HG02571 (cell line): ENCODE measurements around the gene MAN2A1.

Source experiments
- ATAC-seq: cut with Tn5 transposase; IDR thresholded peaks from one replicate; pipeline ENCODE4 v1.9.1; 2021; ENCODE audit warnings: mild to moderate bottlenecking, moderate library complexity; ENCODE audit not compliant: unreplicated experiment

Gene MAN2A1

DNA sequence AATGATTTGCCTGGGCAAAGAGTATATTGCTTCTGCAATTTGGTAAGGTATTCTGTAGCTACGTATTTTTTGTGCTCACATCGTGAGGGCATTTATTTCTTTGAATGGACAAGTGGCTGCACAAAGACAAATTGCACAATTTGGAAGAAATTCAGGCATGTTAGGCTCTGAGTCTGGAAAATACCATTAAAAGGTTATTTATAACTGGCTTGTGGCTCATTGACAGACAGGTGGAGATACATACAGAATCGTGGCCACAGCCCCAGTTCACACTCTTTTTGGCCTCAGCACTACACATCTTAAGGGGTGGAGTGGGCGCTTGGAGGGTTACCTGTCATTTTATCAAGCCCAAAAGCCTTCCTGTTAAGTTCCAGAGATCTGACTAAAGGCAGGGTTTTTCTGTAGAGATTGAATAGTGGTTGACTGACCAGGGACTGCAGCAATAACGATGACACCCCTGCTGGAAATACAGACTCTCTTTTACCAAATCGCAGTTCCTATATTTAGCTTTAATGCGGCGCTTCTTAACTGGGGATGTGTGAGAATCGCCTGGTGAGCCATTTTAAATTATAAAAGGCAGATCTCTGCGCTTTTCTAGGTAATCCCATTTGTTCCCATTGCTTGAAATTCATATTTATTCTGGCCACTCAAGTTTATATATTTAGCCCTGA lies 14.7 kb downstream of the MAN2A1 start:
- ATAC-seq: no peak

DNA sequence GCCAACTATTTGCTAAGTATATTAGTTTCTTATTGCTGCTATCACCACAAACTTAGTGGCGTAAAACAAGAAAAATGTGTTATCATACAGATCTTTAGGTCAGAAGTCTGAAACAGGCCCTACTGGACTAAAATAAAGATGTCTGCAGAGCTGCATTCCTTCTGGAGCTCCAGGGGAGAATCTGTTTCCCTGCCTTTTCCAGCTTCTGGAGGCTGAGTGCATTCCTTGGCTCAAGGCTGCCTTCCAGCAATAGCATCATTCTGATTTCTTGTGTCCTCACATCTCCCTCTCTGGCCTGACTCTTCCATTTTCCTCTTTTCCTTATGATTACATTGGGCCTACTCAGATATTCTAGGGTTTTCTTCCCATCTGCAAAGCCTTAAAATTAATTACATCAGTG lies 15.9 kb downstream of the MAN2A1 start:
- no peak for ATAC-seq

DNA sequence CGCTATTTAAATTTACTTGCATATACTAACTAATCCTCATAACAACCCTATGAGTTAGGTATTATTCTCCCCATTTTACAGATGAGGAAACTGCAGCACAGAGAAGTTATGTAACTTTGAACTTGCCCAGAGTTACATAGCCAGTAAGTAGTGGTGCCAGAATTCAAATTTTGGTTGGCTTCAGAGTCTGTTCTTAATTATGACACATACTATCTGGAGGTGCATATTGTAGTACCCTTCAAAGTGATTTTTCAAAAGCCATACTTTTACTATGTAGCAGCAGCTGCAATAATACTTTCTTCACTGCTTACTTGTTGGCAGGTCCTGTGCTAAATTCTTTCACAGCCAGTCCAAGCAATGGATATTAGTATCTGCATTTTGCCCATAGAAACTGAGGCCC lies 16.4 kb downstream of the MAN2A1 start:
- ATAC-seq: no peak

DNA sequence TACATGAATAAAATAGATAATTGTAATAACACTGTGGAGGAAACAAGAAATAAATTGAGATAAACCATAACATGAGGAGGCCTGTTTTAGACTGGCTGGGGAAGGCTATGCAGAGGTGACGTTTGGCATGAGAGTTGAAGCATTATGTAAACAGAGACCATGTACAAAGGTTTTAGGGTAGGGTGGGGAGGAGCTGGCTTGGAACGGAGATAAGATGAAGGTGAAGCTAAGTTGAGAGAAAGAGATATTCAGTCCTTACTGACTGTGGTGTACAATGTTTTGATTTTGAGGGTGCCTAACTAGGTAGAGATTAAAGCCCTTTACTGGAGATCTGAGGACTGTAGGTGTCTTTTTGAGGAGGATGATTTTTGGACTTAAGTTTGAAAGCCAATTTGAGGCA lies 17.8 kb downstream of the MAN2A1 start:
- ATAC-seq: no peak

DNA sequence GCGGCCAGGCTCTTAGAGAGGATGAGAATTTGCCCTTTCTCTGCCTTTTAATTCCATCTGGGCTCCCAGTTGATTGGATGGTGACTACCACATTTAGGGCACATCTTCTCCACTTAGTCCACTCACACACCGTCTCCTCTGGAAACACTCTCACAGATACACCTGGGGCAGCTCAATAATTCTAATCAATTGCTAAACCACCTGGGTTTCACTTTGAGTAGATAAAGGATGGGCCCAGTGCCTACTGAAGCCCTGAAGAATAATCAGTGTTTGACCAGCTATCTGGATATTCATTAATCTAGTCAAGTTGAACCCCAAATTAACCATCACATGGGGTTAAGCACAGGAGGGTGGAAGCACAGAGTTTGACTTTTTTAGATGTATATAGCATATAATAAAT lies 19.1 kb downstream of the MAN2A1 start:
- no peak for ATAC-seq

DNA sequence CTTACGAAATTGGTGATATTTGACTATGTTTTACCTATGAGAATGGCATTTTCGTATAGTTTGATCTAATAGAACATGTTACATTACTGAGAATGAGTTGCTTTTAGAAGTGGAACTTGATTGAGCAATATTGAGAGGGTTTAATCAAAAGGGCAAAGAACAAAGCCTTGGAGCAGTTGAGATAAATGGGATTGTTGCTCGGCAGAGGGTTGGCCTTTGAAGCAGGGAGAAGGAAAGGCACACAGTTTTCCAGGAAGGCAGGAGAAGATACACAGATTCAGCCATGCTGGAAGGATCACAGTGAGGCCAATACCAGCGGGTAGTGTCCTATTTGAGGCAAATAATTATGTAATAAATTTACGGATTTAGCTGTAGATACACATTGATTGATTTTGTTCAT lies 19.5 kb downstream of the MAN2A1 start:
- ATAC-seq: no peak

DNA sequence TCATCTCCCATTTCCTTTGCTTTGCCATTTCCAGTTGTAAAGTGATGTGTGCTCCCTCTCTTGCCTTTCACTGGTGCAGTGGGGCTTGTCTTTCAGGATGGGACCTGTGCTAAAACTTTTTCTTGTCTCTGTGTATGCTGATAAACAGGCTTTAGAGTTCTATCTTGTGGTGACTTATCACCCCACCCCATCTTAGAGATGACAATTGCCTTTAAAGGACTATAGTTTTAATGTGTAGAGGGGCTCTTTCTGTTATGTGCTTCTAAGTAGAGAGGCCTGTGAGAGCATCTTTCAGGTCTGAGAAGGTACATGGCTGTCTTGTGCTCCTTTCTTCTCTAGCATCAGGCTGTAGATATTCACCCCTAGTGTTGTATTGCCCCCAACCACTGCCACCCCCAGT lies 21.9 kb downstream of the MAN2A1 start:
- no peak for ATAC-seq

DNA sequence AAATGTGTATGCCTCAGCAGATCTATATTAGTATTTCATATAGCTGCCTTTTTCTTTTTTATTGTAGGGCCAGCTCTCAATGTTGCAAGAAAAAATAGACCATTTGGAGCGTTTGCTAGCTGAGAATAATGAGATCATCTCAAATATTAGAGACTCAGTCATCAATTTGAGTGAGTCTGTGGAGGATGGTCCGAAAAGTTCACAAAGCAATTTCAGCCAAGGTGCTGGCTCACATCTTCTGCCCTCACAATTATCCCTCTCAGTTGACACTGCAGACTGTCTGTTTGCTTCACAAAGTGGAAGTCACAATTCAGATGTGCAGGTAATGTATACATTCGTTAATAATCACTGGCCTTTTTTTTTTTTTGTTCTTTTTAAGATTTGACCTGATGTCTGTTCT lies 23.7 kb downstream of the MAN2A1 start:
- no peak for ATAC-seq

DNA sequence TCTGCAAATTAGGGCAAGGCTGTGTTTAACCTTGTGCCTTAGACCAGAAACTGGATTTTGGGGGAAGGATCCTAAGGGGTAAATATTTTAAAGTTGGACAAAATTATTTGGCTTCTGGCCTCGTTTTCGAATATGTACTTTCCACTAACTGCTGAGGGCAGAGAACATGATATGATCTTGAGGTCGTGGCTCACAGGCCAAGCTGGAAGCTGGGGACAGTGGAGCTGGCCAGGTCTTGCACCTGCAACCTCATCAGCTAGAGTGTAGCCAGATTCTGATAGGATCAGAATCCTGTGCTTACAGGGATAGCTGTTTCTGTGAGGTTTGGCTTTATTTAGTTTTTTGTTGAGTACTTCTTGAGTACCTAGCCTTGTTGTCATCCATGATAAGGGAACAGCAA lies 24.9 kb downstream of the MAN2A1 start:
- ATAC-seq: no peak

DNA sequence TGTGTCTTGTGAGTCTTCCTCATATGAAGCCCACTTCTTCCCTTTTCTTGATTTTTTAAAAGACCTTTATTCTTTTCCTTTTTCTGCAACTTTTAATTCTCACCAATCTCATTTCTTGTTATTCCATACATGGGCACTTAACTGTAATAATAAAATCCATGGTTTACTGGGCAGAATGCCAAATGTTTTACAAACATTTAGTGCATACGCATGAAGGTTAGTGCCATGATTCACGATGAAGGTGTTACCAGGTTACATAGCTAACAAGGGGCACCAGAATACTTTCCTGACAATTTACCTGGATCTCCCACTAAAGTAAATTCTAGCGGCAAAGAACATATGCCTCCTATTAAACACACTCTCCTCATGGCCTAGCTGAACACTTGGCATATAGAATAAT lies 28.5 kb downstream of the MAN2A1 start:
- no peak for ATAC-seq

DNA sequence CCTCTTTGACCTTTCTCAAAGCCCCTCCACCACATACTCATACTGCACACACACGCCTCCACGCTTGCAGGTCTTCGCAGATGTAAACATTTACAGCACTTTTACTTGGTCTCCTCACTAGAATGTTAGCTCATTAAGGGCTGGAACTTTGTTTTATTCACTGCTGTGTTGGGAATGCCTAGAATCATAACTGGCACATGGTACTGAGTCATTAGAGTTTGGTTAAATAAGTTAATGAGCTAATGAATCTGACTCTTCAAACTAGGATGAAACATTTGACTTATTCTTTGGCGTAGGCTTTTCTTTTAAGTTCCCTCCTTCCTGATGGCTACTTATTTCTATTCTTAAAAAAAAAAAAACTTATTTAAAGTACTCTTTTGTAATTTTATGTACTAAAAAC lies 28.9 kb downstream of the MAN2A1 start:
- no peak for ATAC-seq

DNA sequence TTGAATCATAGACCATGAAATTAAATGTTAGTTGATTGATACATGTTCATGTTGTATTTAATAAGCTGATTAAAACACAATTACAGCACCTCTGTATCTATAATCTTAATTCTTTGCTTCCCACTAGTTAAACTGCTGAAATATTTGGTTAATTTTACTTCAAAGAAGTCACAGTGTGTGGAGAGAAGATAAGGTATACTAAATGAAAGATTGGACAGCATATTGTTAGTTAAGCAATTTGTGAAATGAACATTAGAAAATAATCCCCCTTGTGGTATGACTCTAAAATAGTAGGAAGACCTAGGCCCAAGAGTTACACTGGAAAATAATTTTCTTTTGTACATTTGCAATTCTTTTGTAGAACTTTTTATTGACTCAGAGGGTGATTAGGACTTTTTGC lies 30.3 kb downstream of the MAN2A1 start:
- ATAC-seq: no peak

DNA sequence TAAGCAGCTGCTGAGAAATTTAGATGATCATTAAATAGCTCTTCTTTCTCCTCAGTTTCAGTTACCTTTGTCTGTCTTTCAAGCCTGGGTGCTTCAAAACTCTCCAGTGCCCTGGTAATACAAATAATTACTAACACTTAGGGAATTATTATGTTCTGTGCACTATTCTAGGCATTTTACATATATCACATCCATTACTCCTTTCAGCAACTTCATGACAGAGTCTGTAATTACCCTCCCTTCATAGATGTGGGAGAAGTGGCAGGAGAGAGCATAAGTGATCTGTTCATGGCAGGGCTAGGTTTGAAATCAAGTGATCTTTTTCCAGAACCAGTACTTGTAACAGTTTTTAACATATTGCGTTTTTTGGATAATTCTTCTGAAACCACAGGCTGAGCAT lies 32.0 kb downstream of the MAN2A1 start:
- no peak for ATAC-seq

DNA sequence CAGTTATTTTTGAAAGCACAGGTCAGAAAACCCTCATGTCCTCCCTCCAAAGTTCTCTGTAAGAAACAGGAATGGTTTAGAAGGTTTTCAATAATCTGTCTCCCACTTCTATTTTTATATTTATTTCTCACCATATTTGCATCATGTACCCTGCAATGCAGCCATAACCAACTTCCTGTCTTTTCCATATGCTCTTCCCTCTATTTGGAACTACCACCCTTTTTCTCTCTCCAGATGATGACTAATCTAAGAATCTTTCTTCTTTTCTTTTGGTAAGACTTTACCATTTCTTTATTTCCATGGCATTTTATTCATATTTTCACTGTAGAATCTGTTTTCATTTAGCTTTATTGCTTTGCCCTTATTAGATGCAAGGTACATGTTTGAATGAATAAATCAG lies 33.9 kb downstream of the MAN2A1 start:
- ATAC-seq: no peak

DNA sequence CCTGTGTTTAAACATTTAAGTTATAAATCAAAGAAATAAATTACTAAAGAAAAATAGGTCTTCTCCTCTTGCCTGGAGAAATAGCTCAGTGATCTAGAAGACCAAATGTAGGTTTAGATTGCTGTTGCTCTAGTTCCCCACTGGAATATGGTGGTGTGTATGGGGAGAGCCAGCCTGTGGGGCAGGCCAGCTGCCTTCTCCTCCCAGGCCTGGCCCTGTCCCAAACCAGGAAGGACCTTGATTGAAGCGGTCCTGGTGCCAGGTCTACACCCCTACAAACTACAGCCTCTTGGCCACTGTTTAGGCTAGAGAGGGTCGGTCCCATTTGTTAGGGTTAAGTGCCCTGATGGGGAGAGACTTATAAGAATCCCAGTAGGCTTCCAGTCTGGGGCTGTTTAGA lies 35.4 kb downstream of the MAN2A1 start:
- ATAC-seq: no peak

DNA sequence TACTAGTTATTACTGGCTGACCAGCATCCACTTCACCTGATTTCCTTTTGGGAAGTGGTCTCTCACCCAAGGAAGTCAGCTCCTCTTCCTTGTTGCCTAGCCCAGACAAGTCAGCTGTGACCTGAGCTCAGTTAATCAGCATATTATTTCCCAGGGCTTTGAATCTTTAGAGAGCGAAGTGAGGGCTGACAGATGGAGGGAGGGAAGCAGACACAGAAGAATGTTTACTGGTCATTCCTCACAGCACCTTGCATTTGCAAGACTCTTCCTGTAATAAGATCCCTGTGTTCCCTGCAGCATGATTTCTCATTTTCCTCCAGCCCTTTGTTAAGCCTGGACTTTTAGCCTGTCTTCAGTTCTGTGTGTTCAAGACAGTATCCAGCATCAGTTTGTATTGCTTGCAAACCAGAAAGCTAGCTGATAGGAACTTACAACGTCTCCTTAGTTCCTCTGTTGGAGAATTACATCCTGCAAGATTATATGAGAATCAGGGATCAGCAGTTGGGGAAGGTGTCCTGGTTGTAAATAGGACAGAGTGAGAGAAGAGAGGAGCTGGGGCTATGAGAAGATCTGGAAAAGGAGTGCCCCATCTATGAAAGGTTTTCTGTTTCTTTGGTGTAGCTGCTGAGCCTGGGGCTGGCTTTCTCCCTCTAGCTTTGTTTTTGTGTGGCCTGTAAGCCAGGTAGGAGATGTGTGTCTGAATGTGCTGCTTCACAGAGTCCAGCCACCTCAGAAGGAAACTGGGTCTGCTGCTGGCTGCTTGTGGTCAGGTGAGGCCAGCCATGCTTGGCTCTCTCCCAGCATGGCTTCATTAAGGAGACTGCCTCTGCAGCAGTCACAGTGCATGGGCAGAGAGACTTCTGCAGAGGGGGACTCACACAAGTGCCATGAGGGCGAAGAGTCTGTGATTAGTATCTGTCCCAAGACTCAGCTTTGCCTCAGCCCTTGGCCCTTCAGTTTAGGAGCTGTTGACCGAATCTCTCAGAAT lies 50.3 kb downstream of the MAN2A1 start:
- no peak for ATAC-seq

DNA sequence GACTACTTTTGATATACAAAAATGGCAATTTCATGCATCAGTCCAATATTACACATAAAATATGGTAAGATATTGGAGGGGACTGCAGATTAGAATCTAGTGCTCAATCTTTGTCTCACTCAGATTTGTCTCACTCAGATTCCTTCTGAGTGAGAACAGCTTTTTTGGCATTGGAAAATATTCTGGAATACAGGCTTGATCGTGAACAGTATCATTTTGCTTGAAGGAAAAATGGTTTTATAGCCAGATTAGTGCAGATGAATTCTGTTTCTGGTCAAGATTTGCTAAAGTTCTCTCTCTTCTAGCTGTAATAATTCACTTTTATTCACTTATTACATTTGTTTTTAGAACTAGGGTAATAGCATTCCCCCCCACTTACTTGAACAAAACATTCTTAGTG lies 51.2 kb downstream of the MAN2A1 start:
- ATAC-seq: no peak

DNA sequence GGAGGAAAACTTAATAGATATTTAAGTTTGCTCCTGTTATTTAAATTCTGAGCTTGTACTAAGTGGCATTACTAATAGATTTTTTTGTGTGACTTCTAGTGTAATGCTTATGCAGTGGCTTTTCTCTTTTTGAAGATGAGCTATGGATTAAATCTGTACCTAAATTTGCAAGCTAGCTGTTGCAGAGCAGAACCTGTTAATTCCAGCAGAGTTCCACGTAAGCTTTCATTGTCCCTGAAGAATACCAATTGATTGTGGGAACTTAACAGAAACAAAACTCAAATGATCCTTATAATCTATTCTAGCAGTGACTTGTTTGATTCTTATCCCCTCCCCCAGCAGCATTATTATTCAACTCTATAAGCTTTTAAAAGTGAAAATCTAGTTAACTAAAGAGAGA lies 51.7 kb downstream of the MAN2A1 start:
- no peak for ATAC-seq

DNA sequence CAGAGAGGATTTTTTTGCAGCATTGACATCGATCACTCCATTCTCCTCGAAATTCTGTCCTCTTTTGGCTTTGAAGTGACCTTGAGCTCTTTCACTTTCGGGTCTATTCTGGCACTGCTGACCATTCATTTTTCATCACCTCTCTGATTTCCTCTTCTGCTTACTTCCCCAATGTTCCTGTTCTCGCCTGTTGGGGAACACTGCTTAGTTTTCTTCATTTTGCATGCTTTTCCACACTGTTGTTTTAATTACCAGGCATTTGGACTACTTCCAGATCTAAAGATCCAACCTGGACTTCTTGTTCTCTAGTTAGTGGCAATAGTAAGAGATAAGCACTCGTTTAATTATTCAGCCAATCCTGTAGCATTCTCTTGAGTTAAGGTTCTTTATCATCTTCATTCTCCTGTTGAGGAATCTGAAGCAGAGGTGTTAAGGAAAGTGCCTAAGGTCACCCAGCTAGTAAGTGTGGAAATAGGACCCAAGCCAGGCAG lies 53.4 kb downstream of the MAN2A1 start:
- no peak for ATAC-seq

DNA sequence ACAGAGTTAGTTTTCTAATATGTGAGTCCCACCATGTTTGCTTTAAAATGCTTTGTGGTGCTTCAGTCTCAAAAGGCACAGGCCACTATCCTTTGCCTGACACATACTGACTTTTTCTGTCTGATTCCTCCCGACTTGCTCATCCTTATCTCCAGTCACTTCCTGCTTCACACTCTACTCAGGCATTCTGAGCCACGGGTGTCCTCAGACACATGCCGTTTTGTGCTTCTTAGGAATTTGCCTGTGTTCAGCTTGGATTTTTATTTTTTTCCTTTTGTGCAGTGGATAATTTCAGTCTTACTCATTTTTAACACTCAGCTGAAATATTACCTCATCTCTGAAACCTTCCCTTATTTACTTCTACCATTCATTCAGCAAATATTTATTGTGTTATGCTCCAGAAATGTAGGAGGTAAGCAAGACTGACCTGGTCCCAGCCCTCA lies 54.1 kb downstream of the MAN2A1 start:
- ATAC-seq: no peak

DNA sequence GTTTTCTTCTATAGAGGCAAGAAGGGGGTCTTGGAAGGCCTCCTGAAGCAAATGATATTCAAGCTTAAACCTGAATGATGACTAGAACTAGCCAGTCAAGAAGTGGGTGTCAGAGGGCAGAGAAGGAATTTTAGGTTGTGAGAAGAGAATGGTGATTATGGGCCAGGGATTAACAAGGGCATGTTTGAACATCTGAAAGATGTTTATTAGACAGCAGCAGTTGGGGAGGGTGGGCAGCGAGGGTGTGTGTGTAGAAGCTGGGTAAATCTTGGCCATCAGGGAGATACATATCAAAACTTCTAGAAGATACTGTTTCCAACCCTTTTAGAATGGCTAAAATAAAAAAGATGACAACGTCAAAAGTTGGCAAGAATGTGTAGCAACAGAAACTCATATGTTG lies 54.5 kb downstream of the MAN2A1 start:
- ATAC-seq: no peak

DNA sequence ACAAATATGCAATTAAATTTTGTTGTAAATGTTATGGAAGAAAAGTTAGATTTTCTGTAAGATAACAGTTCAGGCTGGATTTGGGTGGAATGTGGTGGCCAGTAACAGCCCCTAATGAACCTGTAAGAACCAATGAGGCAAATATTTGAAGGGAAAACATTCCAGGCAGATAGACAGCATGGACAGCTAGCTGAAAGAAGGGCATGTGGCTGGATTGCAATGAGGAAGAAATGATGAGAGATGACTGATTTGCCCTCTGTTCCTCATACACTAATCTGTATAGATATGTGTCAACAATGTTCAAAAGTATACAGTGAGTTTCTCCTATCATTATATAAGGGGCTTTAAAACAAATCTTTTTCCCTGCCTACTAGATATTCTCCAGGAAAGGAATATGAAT lies 58.8 kb downstream of the MAN2A1 start:
- ATAC-seq: no peak
